HCT116 (cell line): ENCODE measurements around the gene FAM180A. TPM values are rescaled to one million over a fixed set of nuclear protein-coding genes. Genes with fewer than 3 reads are reported as not detected.
A peak's percentile ranks its signal among the peaks of the same experiment; 100 is the strongest.

Experiments
- ATAC-seq: fragments of 200-7000 bp; cut with Tn5 transposase; 2 replicates; pipeline ENCODE4 v1.9.1; 2020; ENCODE audit warnings: mild to moderate bottlenecking, moderate library complexity
- BruUV-seq: library from RNA; stranded (reverse); fragments of 400-500 nt; replicated peaks from 2 replicates; lab custom pipeline; 2021; lab: Mats Ljungman, UMichigan
- CTCF ChIA-PET: fragments of 300-600 bp; sonication (Branson Sonifier 250); formaldehyde crosslinking; loops from one replicate; lab custom pipeline; 2021; ENCODE audit warnings: antibody characterized with exemption; lab: Charles Lee
- POLR2A ChIA-PET: fragments of 300-600, 350-600 bp; sonication (Branson Sonifier 250); formaldehyde crosslinking; loops from one replicate; lab custom pipeline; 2021; ENCODE audit warnings: antibody characterized with exemption; lab: Charles Lee
- RAD21 ChIA-PET, 2 experiments: fragments of 300-600 bp; sonication (Branson Sonifier 250); formaldehyde crosslinking; loops; one replicate each; lab custom pipeline; 2023; ENCODE audit warnings: low total read pairs in 2 of 2; ENCODE audit not compliant: uncharacterized antibody in 2 of 2, unreplicated experiment in 2 of 2, low non-redundant PET in 1 of 2; lab: Charles Lee
- DNase-seq: peaks from one replicate; pipeline ENCODE4 v3.0.0-alpha.2; 2010; ENCODE audit warnings: low read depth, low spot score
- H2AFZ ChIP-seq: fragments of 200-600 bp; shearing (Covaris generic), sonication (generic); 2 replicates; pipeline ENCODE4 v1.6.1; 2017; ENCODE audit warnings: low read depth, mixed run types, mixed read lengths, antibody characterized with exemption, low read length; ENCODE audit not compliant: poor library complexity, severe bottlenecking
- H3K27ac ChIP-seq: 2 replicates; pipeline ENCODE4 v1.5.1; 2012; ENCODE audit warnings: low read depth, low read length
- H3K27me3 ChIP-seq: fragments of 200-600 bp; sonication (generic); 2 replicates; pipeline ENCODE4 v1.6.1; 2016; ENCODE audit warnings: mixed run types, low read length, mixed read lengths; ENCODE audit not compliant: insufficient read depth
- H3K36me3 ChIP-seq, 2 experiments: fragments of 200-500 bp in 1 of 2; fragments of 200-600 bp in 1 of 2; sonication (Bioruptor generic) in 1 of 2; sonication (generic) in 1 of 2; 2 replicates each; pipeline versions ENCODE4 v1.5.1 to v1.6.1; 2014 to 2016; ENCODE audit warnings: low read length in 2 of 2, inconsistent platforms in 1 of 2, mixed read lengths in 1 of 2, mixed run types in 1 of 2; ENCODE audit not compliant: insufficient read depth in 2 of 2, control insufficient read depth in 1 of 2
- H3K4me1 ChIP-seq, 2 experiments: fragments of 200-600 bp in 1 of 2; sonication (generic) in 1 of 2; 2 replicates each; pipeline versions ENCODE4 v1.5.1 to v1.6.1; 2012 to 2017; ENCODE audit warnings: low read length in 2 of 2, inconsistent platforms in 1 of 2, mild to moderate bottlenecking in 1 of 2, mixed read lengths in 1 of 2, mixed run types in 1 of 2, moderate library complexity in 1 of 2; ENCODE audit not compliant: insufficient read depth in 2 of 2, control insufficient read depth in 1 of 2
- H3K4me2 ChIP-seq: fragments of 200-600 bp; sonication (generic); 2 replicates; pipeline ENCODE4 v1.6.1; 2017; ENCODE audit warnings: mixed run types, low read length, mixed read lengths
- H3K4me3 ChIP-seq, 2 experiments: fragments of 200-600 bp in 1 of 2; sonication (generic) in 1 of 2; replicated peaks in 1 of 2; 2 replicates each; pipeline ENCODE4 v1.5.1; 2011 to 2016; ENCODE audit warnings: low read length in 2 of 2, control low read depth in 1 of 2, low read depth in 1 of 2, mild to moderate bottlenecking in 1 of 2, mixed read lengths in 1 of 2, mixed run types in 1 of 2
- H3K79me2 ChIP-seq: fragments of 200-600 bp; sonication (generic); 2 replicates; pipeline ENCODE4 v1.6.1; 2017; ENCODE audit warnings: mild to moderate bottlenecking, mixed run types, low read length, moderate library complexity, mixed read lengths; ENCODE audit not compliant: insufficient read depth
- H3K9ac ChIP-seq: fragments of 200-600 bp; sonication (generic); 2 replicates; pipeline ENCODE4 v1.6.1; 2016; ENCODE audit warnings: low read length, mixed read lengths
- H3K9me2 ChIP-seq: fragments of 200-600 bp; sonication (generic), shearing (Covaris generic); 2 replicates; pipeline ENCODE4 v1.6.1; 2017; ENCODE audit warnings: mixed run types, mild to moderate bottlenecking, moderate library complexity; ENCODE audit not compliant: insufficient read depth
- H3K9me3 ChIP-seq, 2 experiments: fragments of 200-500 bp in 1 of 2; fragments of 200-600 bp in 1 of 2; sonication (Bioruptor generic) in 1 of 2; sonication (generic) in 1 of 2; 2 replicates each; pipeline ENCODE4 v1.6.1; 2014 to 2017; ENCODE audit warnings: low read length in 2 of 2, mixed read lengths in 2 of 2, inconsistent platforms in 1 of 2, low read depth in 1 of 2, mild to moderate bottlenecking in 1 of 2, mixed run types in 1 of 2, moderate library complexity in 1 of 2; ENCODE audit not compliant: control insufficient read depth in 1 of 2, insufficient read depth in 1 of 2
- H4K20me1 ChIP-seq: fragments of 200-600 bp; sonication (generic), shearing (Covaris generic); 2 replicates; pipeline ENCODE4 v1.6.1; 2017; ENCODE audit warnings: mixed run types, mild to moderate bottlenecking, moderate library complexity; ENCODE audit not compliant: insufficient read depth
- ELF1 ChIP-seq: IDR thresholded peaks from 2 replicates; pipeline ENCODE4 v1.6.1; 2012; ENCODE audit warnings: low read depth, borderline replicate concordance
- JUND ChIP-seq: IDR thresholded peaks from 2 replicates; pipeline ENCODE4 v1.6.1; 2012
- POLR2AphosphoS5 ChIP-seq: IDR thresholded peaks from 2 replicates; pipeline ENCODE4 v1.6.1; 2011; ENCODE audit warnings: mild to moderate bottlenecking, low read depth, low read length, moderate library complexity
- RAD21 ChIP-seq: IDR thresholded peaks from 2 replicates; pipeline ENCODE4 v1.6.1; 2012; ENCODE audit warnings: low read depth, mild to moderate bottlenecking
- REST ChIP-seq: IDR thresholded peaks from 2 replicates; pipeline ENCODE4 v1.6.1; 2012; ENCODE audit warnings: low read depth
- SP1 ChIP-seq: IDR thresholded peaks from 2 replicates; pipeline ENCODE4 v1.6.1; 2012; ENCODE audit warnings: low read depth
- SRF ChIP-seq: IDR thresholded peaks from 2 replicates; pipeline ENCODE4 v1.6.1; 2012; ENCODE audit warnings: low read depth
- TCF7L2 ChIP-seq: IDR thresholded peaks from 2 replicates; pipeline ENCODE4 v1.7.0; 2011; ENCODE audit warnings: borderline replicate concordance, inconsistent platforms; ENCODE audit not compliant: insufficient read depth, insufficient read length; ENCODE audit errors: extremely low read depth
- intact Hi-C: fragments of 100-400 bp; cut with micrococcal nuclease; formaldehyde crosslinking; loops from 2 replicates; pipeline ENCODE4 v1.10.0; 2022
- total RNA-seq: library from RNA; stranded (reverse); gene quantifications from one replicate; pipeline ENCODE4 v1.2.1, GENCODE V29; 2021; ENCODE audit not compliant: unreplicated experiment
- TF ChIP-seq, protein P1 (sequence below), 3 experiments: fragments of 200-600 bp in 1 of 3; sonication (generic) in 1 of 3; IDR thresholded peaks in 2 of 3; conservative IDR thresholded peaks in 1 of 3; 2 replicates each; pipeline ENCODE4 v1.5.1; 2012 to 2017; ENCODE audit warnings: low read depth in 2 of 3, low read length in 2 of 3, antibody characterized with exemption in 1 of 3, borderline replicate concordance in 1 of 3, control low read depth in 1 of 3, mild to moderate bottlenecking in 1 of 3, mixed read lengths in 1 of 3, mixed run types in 1 of 3, moderate library complexity in 1 of 3; ENCODE audit not compliant: insufficient read depth in 1 of 3

The FAM180A gene
- total RNA-seq, 1 experiment from 2014 or later = 0.59 TPM

GRCh38 chr7:135715673-135716072 is 32.9 kb downstream of the FAM180A start:
- Histone ChIP-seq H3K4me3 (no peak overlapping the region), H3K79me2 (no peaks in the 10 kb centered on the region), H3K4me2 (peak overlapping the region; percentile 73; the same call in 1 of the 2 replicates), H3K27me3 (no peaks in the 10 kb centered on the region), H3K9ac (no peak overlapping the region), H3K36me3 (no peaks in the 10 kb centered on the region), H3K4me1 (peaks cover 29 to 43% of the 10 kb centered on the region in 2 experiments), H3K27ac (no peak overlapping the region), H2AFZ (no peak overlapping the region), H3K9me3 (no peaks in the 10 kb centered on the region), H4K20me1 (no peaks in the 10 kb centered on the region)
- DNase-seq = no peak
- no TSS peak for BruUV-seq
- CTCF ChIA-PET = no interaction called here
- POLR2A ChIA-PET = no interaction called here
- RAD21 ChIA-PET = no interaction called here
- TF ChIP-seq REST (no peak), ELF1 (no peak), JUND (no peak)
- TF ChIP-seq, all 23 proteins: peak for 0
- H3K9me2 ChIP-seq = no peaks in the 10 kb centered on the region
- no peak for ATAC-seq
- intact Hi-C loops = no loop called here

GRCh38 chr7:135715055-135715522 is 33.5 kb downstream of the FAM180A start:
- Histone ChIP-seq H3K4me1 (peaks cover 29 to 45% of the 10 kb centered on the region in 2 experiments), H3K27me3 (no peaks in the 10 kb centered on the region), H4K20me1 (no peaks in the 10 kb centered on the region), H3K36me3 (no peaks in the 10 kb centered on the region), H2AFZ (no peak overlapping the region), H3K4me2 (peak overlapping the region; percentile 73), H3K9ac (no peak overlapping the region; the same call in 1 of the 2 replicates), H3K9me2 (no peaks in the 10 kb centered on the region), H3K9me3 (no peaks in the 10 kb centered on the region), H3K79me2 (no peaks in the 10 kb centered on the region), H3K27ac (no peak overlapping the region), H3K4me3 (peak overlapping the region in 1 of 2 experiments; percentile 21; a peak in 3 of 4 replicates)
- ChIA-PET RAD21 (no interaction called here), CTCF (interaction anchor here (1.4 kb wide), 1 partner anchor 10 kb away, joined by 5 read pairs; no protein-coding TSS in a partner anchor), POLR2A (interaction anchor here (1.4 kb wide), 1 partner anchor 29 kb away, joined by 4 read pairs; no protein-coding TSS in a partner anchor)
- intact Hi-C loops = no loop called here
- no TSS peak for BruUV-seq
- DNase-seq (no peak), ATAC-seq (no peak)
- TF ChIP-seq SRF = no peak
- no peak for TF ChIP-seq POLR2AphosphoS5
- TF ChIP-seq SP1 = no peak
- TF ChIP-seq, protein P1, sequence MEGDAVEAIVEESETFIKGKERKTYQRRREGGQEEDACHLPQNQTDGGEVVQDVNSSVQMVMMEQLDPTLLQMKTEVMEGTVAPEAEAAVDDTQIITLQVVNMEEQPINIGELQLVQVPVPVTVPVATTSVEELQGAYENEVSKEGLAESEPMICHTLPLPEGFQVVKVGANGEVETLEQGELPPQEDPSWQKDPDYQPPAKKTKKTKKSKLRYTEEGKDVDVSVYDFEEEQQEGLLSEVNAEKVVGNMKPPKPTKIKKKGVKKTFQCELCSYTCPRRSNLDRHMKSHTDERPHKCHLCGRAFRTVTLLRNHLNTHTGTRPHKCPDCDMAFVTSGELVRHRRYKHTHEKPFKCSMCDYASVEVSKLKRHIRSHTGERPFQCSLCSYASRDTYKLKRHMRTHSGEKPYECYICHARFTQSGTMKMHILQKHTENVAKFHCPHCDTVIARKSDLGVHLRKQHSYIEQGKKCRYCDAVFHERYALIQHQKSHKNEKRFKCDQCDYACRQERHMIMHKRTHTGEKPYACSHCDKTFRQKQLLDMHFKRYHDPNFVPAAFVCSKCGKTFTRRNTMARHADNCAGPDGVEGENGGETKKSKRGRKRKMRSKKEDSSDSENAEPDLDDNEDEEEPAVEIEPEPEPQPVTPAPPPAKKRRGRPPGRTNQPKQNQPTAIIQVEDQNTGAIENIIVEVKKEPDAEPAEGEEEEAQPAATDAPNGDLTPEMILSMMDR (IDR thresholded peaks at IDR 0.05 in 2 of 3, conservative IDR thresholded peaks at IDR 0.05 in 1 of 3; ENCODE audit: borderline replicate concordance in 1 of 3, insufficient read depth in 1 of 3, low read depth in 2 of 3, low read length in 2 of 3) = no peak
- TF ChIP-seq TCF7L2 = no peak
- no peak for TF ChIP-seq RAD21
- TF ChIP-seq REST = no peak
- no peak for TF ChIP-seq ELF1
- TF ChIP-seq JUND = no peak
